Neuron (in vitro differentiated cells): Measurements from ENCODE around the gene TCL1A.
"Not testable (repeated sequence)": the region's sequence is repeated elsewhere in the genome, so short reads cannot be mapped to it uniquely, and the experiment has no call there.

Experiments
- H2AFZ ChIP-seq: one replicate; pipeline ENCODE4 v1.6.1; 2013; ENCODE audit warnings: low read depth, mild to moderate bottlenecking, inconsistent platforms, low read length, moderate library complexity
- H3K27me3 ChIP-seq: one replicate; pipeline ENCODE4 v1.6.1; 2013; ENCODE audit warnings: low read length; ENCODE audit not compliant: insufficient read depth
- H3K36me3 ChIP-seq: one replicate; pipeline ENCODE4 v1.6.1; 2013; ENCODE audit warnings: low read length; ENCODE audit not compliant: insufficient read depth
- H3K4me1 ChIP-seq: one replicate; pipeline ENCODE4 v1.6.1; 2013; ENCODE audit warnings: low read length; ENCODE audit not compliant: insufficient read depth
- H3K4me3 ChIP-seq: 2 replicates; pipeline ENCODE4 v1.5.1; 2013; ENCODE audit warnings: mild to moderate bottlenecking, low read length, moderate library complexity
- H3K9me3 ChIP-seq: one replicate; pipeline ENCODE4 v1.6.1; 2013; ENCODE audit warnings: low read length

The TCL1A gene

DNA sequence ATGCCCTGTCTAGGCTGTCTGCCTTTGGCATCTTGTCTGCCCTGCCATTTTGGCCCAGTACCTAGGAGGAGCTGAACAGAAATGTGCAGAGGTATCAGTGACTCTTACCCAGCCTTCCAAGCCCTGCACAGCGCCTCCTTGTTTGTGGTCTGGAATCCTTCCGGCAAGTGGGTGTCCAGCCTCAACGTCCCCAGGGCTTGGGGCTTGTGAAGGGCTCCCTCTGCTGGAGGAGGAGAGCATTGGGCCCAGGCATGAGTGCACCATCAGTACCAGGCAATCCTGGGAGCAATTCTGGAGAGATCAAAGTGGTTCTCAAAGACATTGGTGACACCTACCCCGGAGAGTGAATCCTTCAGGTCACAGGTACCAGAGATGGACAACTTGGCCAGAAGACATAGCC is 30.1 kb downstream of the TCL1A start:
- no peaks in the 10 kb centered on the region for H3K27me3 ChIP-seq
- no peaks in the 10 kb centered on the region for H3K9me3 ChIP-seq
- no peak overlapping the region for H3K4me3 ChIP-seq
- H3K36me3 ChIP-seq = no peaks in the 10 kb centered on the region
- no peak overlapping the region for H2AFZ ChIP-seq
- H3K4me1 ChIP-seq = peaks cover 3% of the 10 kb centered on the region

DNA sequence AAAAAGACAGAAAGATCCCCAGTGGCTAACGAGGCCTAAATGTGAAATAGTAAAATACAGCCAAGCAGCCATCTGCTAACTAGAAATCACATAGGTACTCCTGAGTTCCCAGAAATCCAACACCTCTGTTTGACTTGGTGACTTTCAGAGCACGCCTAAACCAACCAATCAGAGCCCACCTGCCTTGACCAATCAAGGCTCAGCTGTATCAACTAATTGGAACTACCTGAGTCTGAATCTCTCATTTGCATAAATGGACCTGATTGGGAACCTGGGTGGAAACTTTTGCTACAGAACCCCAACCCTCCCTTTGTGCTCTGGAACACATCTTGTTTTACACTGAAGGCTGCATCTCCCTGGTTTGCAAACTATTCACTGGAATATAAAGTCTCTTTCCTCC is 32.8 kb downstream of the TCL1A start:
- H3K27me3 ChIP-seq = no peaks in the 10 kb centered on the region
- no peak overlapping the region for H2AFZ ChIP-seq
- no peaks in the 10 kb centered on the region for H3K36me3 ChIP-seq
- H3K9me3 ChIP-seq = no peaks in the 10 kb centered on the region
- no peak overlapping the region for H3K4me3 ChIP-seq
- peaks cover 3% of the 10 kb centered on the region for H3K4me1 ChIP-seq

DNA sequence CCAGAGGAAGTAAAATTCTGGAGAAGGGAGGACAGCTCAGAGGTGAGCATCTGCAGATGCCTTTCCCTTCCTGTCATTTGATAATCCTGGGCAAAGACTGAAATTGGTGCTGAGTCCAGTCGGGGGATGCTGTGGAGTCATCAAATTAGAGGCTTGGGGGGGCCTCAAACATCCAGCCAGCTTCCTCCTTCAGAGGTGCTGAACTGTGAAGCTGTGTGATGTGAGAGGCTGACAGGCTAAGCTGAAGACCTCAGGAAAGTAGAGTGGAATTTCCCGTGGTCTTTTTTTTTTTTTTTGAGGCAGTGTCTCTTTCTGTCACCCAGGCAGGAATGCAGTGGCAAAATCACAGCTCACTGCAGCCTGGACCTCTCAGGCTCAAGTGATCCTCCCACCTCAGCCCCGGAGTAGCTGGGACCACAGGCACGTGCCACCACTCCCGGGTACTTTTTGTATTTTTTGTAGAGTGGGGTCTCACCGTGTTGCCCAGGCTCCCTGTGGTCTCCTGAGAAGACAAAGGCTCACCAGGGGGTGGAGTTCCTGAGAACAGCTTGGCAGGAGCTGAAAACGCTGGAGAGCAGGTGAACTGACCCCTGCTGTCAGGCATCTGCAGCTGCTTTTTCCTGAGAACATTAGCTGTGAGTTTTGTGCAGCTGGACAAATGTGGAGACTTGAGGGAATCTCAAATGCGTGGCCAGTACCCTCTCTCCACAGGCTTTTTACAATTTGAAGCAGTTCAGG is 33.8 kb downstream of the TCL1A start:
- no peaks in the 10 kb centered on the region for H3K27me3 ChIP-seq
- H3K4me1 ChIP-seq = peaks cover 10% of the 10 kb centered on the region
- no peaks in the 10 kb centered on the region for H3K9me3 ChIP-seq
- no peak overlapping the region for H3K4me3 ChIP-seq
- H2AFZ ChIP-seq = no peak overlapping the region
- no peaks in the 10 kb centered on the region for H3K36me3 ChIP-seq

DNA sequence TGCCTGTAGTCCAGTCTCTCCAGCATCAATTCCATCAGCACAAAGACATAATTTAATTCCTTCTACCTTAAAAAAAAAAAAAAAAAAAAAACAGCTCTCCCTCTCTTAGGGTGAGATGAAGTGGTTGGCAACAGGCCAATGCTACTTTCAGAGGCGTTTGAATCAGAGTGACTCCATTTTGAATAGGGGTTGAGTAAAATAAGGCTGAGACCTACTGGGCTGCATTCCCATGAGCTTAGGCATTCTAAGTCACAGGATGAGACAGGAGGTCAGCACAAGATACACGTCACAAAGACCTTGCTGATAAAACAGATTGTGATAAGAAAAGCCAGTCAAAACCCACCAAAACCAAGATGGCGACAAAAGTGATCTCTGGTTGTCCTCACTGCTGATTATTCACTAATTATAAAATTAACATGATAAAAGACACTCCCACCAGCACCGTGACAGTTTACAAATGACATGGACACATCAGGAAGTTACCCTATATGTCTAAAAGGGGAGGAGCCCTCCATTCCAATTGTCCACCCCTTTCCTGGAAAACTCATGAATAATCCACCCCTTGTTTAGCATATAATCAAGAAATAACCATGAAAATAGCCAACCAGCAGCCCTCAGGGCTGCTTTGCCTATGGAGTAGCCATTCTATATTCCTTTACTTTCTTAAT is 34.6 kb downstream of the TCL1A start:
- Histone ChIP-seq H3K4me3 (no peak overlapping the region), H3K9me3 (no peaks in the 10 kb centered on the region), H2AFZ (no peak overlapping the region), H3K36me3 (no peaks in the 10 kb centered on the region), H3K4me1 (peaks cover 17% of the 10 kb centered on the region), H3K27me3 (no peaks in the 10 kb centered on the region)

DNA sequence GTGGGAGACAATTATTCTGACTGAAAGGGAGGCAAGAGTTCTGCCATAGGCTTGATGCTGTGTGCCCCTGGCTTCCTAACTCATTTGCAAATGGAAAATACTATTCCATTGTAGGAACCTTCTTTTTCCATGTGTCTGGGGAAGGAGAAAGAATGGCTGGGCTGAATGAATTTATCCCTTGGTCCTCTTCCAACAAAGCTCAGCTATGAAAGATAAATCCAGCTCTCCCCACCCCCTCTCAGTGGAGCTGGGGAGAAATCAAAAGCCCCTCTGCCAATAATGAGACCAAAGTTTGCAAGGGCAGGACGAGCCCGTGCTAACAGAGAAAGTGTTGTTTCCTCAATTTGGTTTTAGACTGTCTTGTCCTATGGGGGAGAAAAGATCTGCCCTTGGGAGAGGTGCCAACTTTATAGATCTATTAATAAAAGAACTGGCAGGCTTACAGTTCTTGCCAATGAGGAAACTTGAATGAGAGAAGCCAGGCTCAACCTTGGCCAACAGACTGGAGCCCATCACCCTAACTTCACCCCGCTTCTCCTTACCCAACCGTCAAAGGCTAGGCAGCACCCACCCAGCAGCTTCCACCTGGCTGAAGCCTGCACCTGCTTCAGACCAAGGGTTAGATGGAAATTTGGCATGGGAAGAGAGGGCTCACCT is 36.6 kb downstream of the TCL1A start:
- Histone ChIP-seq H3K9me3 (no peaks in the 10 kb centered on the region), H3K4me1 (peaks cover 17% of the 10 kb centered on the region), H3K4me3 (no peak overlapping the region), H3K27me3 (no peaks in the 10 kb centered on the region), H2AFZ (no peak overlapping the region), H3K36me3 (no peaks in the 10 kb centered on the region)

DNA sequence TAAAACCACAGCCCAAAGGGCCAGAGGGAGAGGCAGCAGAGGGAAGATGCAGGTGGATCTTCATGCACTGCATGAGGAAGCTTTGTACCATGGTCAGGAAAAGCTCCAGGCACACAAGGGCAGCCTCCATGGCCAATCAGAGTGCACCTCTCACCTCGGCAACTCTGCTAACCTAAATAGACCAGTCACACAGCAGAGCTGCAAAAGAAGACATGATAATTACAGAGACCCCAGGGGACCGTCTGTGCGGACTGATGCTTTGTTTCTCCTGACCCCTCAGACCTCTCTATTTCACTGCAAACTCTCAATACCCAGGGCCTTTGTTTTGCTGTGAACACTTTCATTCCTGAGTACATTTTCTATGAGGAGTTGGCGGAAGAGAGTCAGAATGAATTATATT is 38.4 kb downstream of the TCL1A start:
- Histone ChIP-seq H3K36me3 (no peaks in the 10 kb centered on the region), H3K4me1 (peaks cover 17% of the 10 kb centered on the region), H3K4me3 (no peak overlapping the region), H3K27me3 (peaks cover 3% of the 10 kb centered on the region), H2AFZ (no peak overlapping the region), H3K9me3 (no peaks in the 10 kb centered on the region)

DNA sequence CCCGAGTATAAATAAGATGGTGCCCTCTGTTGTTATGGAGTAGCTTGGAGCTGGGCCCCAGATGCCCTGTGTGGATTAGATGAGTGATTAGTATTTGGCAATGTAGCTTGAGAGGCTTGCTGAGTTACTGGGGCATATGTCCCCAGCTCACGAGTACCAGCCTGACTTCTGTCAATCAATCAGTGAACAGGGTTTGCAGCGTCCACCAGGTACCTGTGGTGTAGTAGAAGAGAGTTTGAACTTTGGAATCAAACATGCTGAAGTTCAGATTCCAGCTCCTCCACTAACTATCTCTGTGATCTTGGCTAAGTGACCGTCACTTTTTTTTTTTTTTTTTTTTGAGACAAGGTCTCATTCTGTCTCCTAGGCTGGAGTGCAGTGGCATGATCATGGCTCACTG is 39.3 kb downstream of the TCL1A start:
- peaks cover 17% of the 10 kb centered on the region for H3K4me1 ChIP-seq
- peaks cover 5% of the 10 kb centered on the region for H3K27me3 ChIP-seq
- H3K4me3 ChIP-seq = no peak overlapping the region
- H3K36me3 ChIP-seq = no peaks in the 10 kb centered on the region
- H3K9me3 ChIP-seq = no peaks in the 10 kb centered on the region
- H2AFZ ChIP-seq = no peak overlapping the region

DNA sequence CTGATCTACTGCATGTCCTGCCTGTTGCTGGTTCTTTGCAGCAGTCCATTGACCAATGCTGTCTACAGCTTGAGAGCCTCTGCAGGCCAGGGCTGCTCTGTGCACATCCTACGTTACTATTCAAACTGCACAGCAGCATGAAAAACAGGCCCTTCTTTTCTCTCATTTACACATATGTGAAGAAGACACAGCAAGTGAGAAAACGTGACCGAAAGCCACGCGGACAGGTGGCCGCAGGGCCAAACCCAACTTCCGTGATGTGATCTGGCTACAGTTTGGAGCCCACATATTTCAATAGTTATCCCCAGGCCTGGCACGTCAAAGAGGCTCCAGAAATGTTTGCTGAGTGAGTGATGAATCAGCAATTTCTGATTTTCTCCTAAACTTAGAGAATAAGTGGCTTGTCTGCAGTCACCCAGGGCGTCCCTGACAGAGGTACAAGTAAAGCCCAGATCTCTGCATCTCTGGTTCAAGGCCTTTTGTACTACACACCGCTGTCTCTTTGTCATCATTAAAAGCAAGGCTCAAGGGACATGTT is 45.6 kb downstream of the TCL1A start:
- no peak overlapping the region for H2AFZ ChIP-seq
- no peaks in the 10 kb centered on the region for H3K9me3 ChIP-seq
- no peak overlapping the region for H3K4me3 ChIP-seq
- H3K36me3 ChIP-seq = no peaks in the 10 kb centered on the region
- H3K4me1 ChIP-seq = no peaks in the 10 kb centered on the region
- H3K27me3 ChIP-seq = peaks cover 5% of the 10 kb centered on the region

DNA sequence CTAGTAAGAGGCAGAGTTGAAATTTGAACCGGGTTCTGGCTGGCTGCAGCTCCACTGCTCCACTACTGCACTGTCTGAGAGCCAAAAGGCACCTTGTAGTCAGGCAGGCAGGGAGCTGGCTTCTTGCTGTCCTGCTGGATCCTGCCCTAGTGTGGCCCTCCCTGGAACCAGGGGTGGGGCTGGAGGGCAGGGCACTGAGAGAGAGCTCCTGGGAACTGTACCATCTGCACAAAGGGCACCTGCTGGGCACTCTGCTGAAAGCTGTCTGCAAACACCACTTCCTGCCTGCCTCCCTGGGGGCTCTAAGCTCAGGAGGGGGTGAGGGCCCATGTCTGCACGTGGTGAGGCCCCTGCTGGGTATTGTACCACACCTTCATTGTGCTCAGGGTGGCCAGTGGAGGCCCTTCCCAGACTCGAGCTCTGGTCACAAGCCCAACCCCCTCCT is 46.7 kb downstream of the TCL1A start:
- Histone ChIP-seq H2AFZ (no peak overlapping the region), H3K4me3 (no peak overlapping the region), H3K4me1 (no peaks in the 10 kb centered on the region), H3K9me3 (no peaks in the 10 kb centered on the region), H3K36me3 (no peaks in the 10 kb centered on the region), H3K27me3 (peaks cover 5% of the 10 kb centered on the region)

DNA sequence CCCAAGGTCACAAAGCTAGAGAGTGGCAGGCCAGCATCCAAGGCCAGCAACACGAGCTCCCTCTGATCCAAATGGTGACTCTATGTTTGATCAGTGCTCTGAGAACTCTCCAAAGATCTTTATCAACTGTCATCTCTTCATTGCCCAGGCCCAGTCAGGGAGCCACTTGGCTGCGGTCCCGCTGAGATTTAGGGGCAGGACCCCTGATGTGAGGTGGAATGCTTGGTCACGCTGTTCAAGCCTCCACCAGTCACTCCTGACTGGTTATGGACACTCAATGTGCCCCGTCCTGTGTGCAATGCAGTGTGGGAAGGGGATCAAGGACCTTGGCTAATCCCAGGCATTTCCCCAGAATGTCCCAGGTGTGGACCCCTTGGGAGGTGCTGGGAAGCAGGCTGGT is 47.5 kb downstream of the TCL1A start:
- H3K4me3 ChIP-seq = no peak overlapping the region
- no peaks in the 10 kb centered on the region for H3K9me3 ChIP-seq

DNA sequence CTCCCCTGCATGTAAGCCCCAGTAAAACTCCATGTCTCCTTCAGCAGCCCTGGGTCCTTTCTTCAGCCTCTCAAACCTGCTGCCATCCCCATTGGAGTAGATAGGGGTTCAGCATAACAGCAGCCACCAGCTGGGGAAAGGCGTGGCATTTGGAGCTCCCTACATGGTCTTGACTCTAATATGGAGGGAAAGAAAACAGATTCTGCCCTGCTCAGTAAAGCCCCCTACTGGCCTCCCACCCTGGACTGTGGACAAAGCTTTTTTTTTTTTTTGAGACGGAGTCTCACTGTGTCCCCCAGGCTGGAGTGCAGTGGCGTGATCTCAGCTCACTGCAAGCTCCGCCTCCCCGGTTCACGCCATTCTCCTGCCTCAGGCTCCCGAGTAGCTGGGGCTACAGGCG is 48.4 kb downstream of the TCL1A start:
- not testable (repeated sequence) for H3K36me3 ChIP-seq, H2AFZ ChIP-seq, H3K4me1 ChIP-seq, H3K4me3 ChIP-seq, H3K9me3 ChIP-seq, H3K27me3 ChIP-seq

More for the DNA sequence above, 47.5 kb downstream of the TCL1A start:
- H3K36me3 ChIP-seq = no peaks in the 10 kb centered on the region
- H3K4me1 ChIP-seq = no peaks in the 10 kb centered on the region
- H2AFZ ChIP-seq = no peak overlapping the region
- H3K27me3 ChIP-seq = peaks cover 5% of the 10 kb centered on the region

DNA sequence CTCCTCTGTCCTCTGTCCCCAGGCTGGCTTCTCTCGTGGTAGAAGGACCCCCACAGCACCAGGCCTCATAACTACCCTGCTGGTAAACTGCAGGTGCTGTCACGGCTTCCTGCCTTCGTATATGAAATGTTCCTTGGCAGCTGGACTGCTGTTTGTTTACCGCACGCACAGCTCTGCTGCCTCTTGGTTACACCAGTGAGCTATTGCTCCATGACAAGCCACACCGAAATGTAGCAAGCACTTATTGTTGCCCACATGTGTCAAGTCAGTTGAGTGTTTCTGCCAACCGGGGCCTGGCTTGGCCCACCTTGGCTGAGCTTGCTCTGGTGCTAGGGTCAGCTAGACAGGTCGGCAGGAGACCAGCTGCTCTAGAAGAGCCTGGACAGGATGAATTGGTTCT is 49.4 kb downstream of the TCL1A start:
- Histone ChIP-seq H3K27me3 (no peaks in the 10 kb centered on the region), H3K4me3 (no peak overlapping the region), H3K9me3 (no peaks in the 10 kb centered on the region), H3K4me1 (no peaks in the 10 kb centered on the region), H2AFZ (no peak overlapping the region), H3K36me3 (no peaks in the 10 kb centered on the region)

DNA sequence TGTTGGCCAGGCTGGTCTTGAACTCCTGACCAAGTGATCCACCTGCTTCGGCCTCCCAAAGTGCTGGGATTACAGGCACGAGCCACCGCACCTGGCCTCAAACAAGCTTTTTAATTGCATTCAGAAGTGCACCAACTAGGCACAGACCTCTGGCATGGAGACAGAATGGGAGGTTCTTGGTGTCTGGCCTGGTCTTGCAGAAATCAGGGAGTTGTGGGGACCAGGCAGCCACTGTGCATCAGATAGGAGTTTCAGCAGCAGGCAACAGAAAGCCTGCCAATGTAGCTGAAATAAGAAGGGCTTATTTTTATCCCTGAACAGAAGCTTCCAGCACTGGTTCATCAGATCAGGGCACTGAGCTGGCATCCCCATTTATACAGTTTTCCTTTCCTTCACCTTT is 49.9 kb downstream of the TCL1A start:
- Histone ChIP-seq H3K27me3 (no peaks in the 10 kb centered on the region), H2AFZ (no peak overlapping the region), H3K9me3 (no peaks in the 10 kb centered on the region), H3K4me1 (no peaks in the 10 kb centered on the region), H3K36me3 (no peaks in the 10 kb centered on the region), H3K4me3 (no peak overlapping the region)
